HepG2 (cell line): Measurements from ENCODE around the gene CCND2. TPM values are rescaled to one million over a fixed set of nuclear protein-coding genes. Genes with fewer than 3 reads are reported as not detected.

Experiments
- ATAC-seq: fragments of 200-7000 bp; cut with Tn5 transposase; 3 replicates; pipeline ENCODE4 v1.9.1; 2020; ENCODE audit warnings: mild to moderate bottlenecking, moderate library complexity
- BruUV-seq: library from RNA; stranded (reverse); fragments of 400-500 nt; replicated peaks from 2 replicates; lab custom pipeline; 2021; lab: Mats Ljungman, UMichigan
- CTCF ChIA-PET: fragments of 300-600 bp; formaldehyde crosslinking; extraction: SDS; loops from one replicate; lab custom pipeline; 2021; ENCODE audit warnings: low total read pairs, inconsistent platforms, low intra/inter-chr PET ratio; lab: Yijun Ruan, JAX
- POLR2A ChIA-PET: fragments of 350-600 bp; sonication (Branson Sonifier 250); formaldehyde crosslinking; loops from one replicate; lab custom pipeline; 2020; ENCODE audit warnings: antibody characterized with exemption, inconsistent platforms; lab: Yijun Ruan, JAX
- DNase-seq: peaks from one replicate; pipeline ENCODE4 v3.0.0-alpha.2; 2015; ENCODE audit warnings: low spot score
- FAIRE-seq: peaks from 3 replicates; lab custom pipeline; 2011; peaks lifted over from hg19 to GRCh38; lab: Jason Lieb, UNC
- H2AFZ ChIP-seq: one replicate; pipeline ENCODE4 v1.6.1; 2011; ENCODE audit warnings: low read length, inconsistent platforms
- H3K27ac ChIP-seq: fragments of 300-600 bp; 3 replicates; pipeline ENCODE4 v1.8.0; 2011; ENCODE audit warnings: mixed run types, mild to moderate bottlenecking, mixed read lengths, low read length, inconsistent platforms; ENCODE audit not compliant: insufficient read depth; ENCODE audit errors: extremely low read length
- H3K27me3 ChIP-seq, 2 experiments: fragments of 200-600 bp in 1 of 2; 2 replicates in 1 of 2; 3 replicates in 1 of 2; pipeline versions ENCODE4 v1.6.0 to v1.8.0; 2011; ENCODE audit warnings: low read length in 2 of 2, mild to moderate bottlenecking in 2 of 2, moderate library complexity in 2 of 2, inconsistent platforms in 1 of 2; ENCODE audit not compliant: insufficient read depth in 2 of 2, control insufficient read depth in 1 of 2
- H3K36me3 ChIP-seq, 2 experiments: fragments of 200-600 bp in 1 of 2; replicated peaks in 1 of 2; 2 replicates in 1 of 2; 3 replicates in 1 of 2; pipeline versions ENCODE4 v1.5.1 to v1.8.0; 2011; ENCODE audit warnings: low read length in 2 of 2, inconsistent platforms in 1 of 2; ENCODE audit not compliant: insufficient read depth in 2 of 2, control insufficient read depth in 1 of 2
- H3K4me1 ChIP-seq: 2 replicates; pipeline ENCODE4 v1.5.1; 2012; ENCODE audit warnings: low read length, inconsistent platforms; ENCODE audit not compliant: insufficient read depth
- H3K4me2 ChIP-seq: 2 replicates; pipeline ENCODE4 v1.6.0; 2011; ENCODE audit warnings: low read depth, low read length, inconsistent platforms
- H3K4me3 ChIP-seq, 3 experiments: fragments of 200-600 bp in 1 of 3; sonication (generic), shearing (Covaris generic) in 1 of 3; replicated peaks in 1 of 3; 2 replicates each; pipeline ENCODE4 v1.5.1; 2011 to 2016; ENCODE audit warnings: low read length in 3 of 3, inconsistent platforms in 2 of 3, low read depth in 2 of 3, mild to moderate bottlenecking in 2 of 3, control low read depth in 1 of 3, mixed read lengths in 1 of 3; ENCODE audit not compliant: insufficient read depth in 1 of 3
- H3K79me2 ChIP-seq: one replicate; pipeline ENCODE4 v1.6.1; 2011; ENCODE audit warnings: low read length, inconsistent platforms; ENCODE audit not compliant: insufficient read depth
- H3K9ac ChIP-seq: 2 replicates; pipeline ENCODE4 v1.6.0; 2011; ENCODE audit warnings: mild to moderate bottlenecking, low read depth, low read length, inconsistent platforms; ENCODE audit not compliant: insufficient read depth
- H3K9me3 ChIP-seq: 2 replicates; pipeline ENCODE4 v1.5.1; 2012; ENCODE audit warnings: mild to moderate bottlenecking, low read length
- H4K20me1 ChIP-seq: 2 replicates; pipeline ENCODE4 v1.6.0; 2011; ENCODE audit warnings: inconsistent platforms, mild to moderate bottlenecking, low read length, moderate library complexity; ENCODE audit not compliant: insufficient read depth
- ATF5 ChIP-seq: sonication (generic); formaldehyde crosslinking; IDR thresholded peaks from 2 replicates; pipeline ENCODE4 v1.4.0; 2020; ENCODE audit warnings: mild to moderate bottlenecking, low read depth, missing genetic modification reagents
- HNRNPL ChIP-seq: fragments of 200-400 bp; formaldehyde crosslinking; IDR thresholded peaks from 2 replicates; pipeline ENCODE4 v1.6.1; 2017; ENCODE audit warnings: mild to moderate bottlenecking, low read depth, low read length
- KLF6 ChIP-seq: IDR thresholded peaks from 2 replicates; pipeline ENCODE4 v1.8.0; 2016; ENCODE audit warnings: missing biosample characterization, missing genetic modification reagents
- NONO ChIP-seq, 2 experiments: fragments of 450-650 bp in 1 of 2; sonication (generic) in 1 of 2; formaldehyde crosslinking in 1 of 2; IDR thresholded peaks in 1 of 2; conservative IDR thresholded peaks in 1 of 2; 2 replicates each; pipeline versions ENCODE4 v1.6.1 to v1.8.0; 2017 to 2022; ENCODE audit warnings: mild to moderate bottlenecking in 1 of 2, missing genetic modification reagents in 1 of 2, moderate library complexity in 1 of 2
- NR2F1 ChIP-seq, 2 experiments: fragments of 450-650 bp in 1 of 2; formaldehyde crosslinking in 1 of 2; IDR thresholded peaks; 2 replicates each; pipeline versions ENCODE4 v1.5.0 to v1.6.1; 2016 to 2020; ENCODE audit warnings: mild to moderate bottlenecking in 1 of 2, missing compliant biosample characterization in 1 of 2, missing genetic modification reagents in 1 of 2, moderate library complexity in 1 of 2
- PITX1 ChIP-seq: sonication (generic); formaldehyde crosslinking; IDR thresholded peaks from 2 replicates; pipeline ENCODE4 v1.5.1; 2020; ENCODE audit warnings: mild to moderate bottlenecking, missing genetic modification reagents
- RARG ChIP-seq: sonication (generic); formaldehyde crosslinking; IDR thresholded peaks from 2 replicates; pipeline ENCODE4 v1.4.0; 2020; ENCODE audit warnings: low read depth, mild to moderate bottlenecking, missing genetic modification reagents
- RFX1 ChIP-seq: fragments of 450-650 bp; IDR thresholded peaks from 2 replicates; pipeline ENCODE4 v1.6.1; 2017
- SAP130 ChIP-seq: IDR thresholded peaks from 2 replicates; pipeline ENCODE4 v1.6.1; 2016; ENCODE audit warnings: low read depth
- SNAPC5 ChIP-seq: sonication (generic); formaldehyde crosslinking; IDR thresholded peaks from 2 replicates; pipeline ENCODE4 v1.8.1; 2023; ENCODE audit warnings: mild to moderate bottlenecking, missing genetic modification reagents, borderline replicate concordance
- SOX5 ChIP-seq: IDR thresholded peaks from 2 replicates; pipeline ENCODE4 v1.6.1; 2016; ENCODE audit warnings: borderline replicate concordance
- SP2 ChIP-seq: sonication (generic); formaldehyde crosslinking; IDR thresholded peaks from 2 replicates; pipeline ENCODE4 v1.5.1; 2020; ENCODE audit warnings: mild to moderate bottlenecking, missing genetic modification reagents
- TCF7L2 ChIP-seq: IDR thresholded peaks from 2 replicates; pipeline ENCODE4 v1.6.1; 2011; ENCODE audit warnings: mild to moderate bottlenecking, low read depth, low read length, moderate library complexity
- ZNF652 ChIP-seq: IDR thresholded peaks from 2 replicates; pipeline ENCODE4 v1.6.1; 2016; ENCODE audit warnings: low read depth, borderline replicate concordance
- ZNF776 ChIP-seq: sonication (generic); formaldehyde crosslinking; IDR thresholded peaks from 2 replicates; pipeline ENCODE4 v1.4.0; 2020; ENCODE audit warnings: mild to moderate bottlenecking, missing genetic modification reagents
- ZNF782 ChIP-seq: sonication (generic); formaldehyde crosslinking; IDR thresholded peaks from 2 replicates; pipeline ENCODE4 v1.4.0; 2020; ENCODE audit warnings: missing genetic modification reagents, mild to moderate bottlenecking, borderline replicate concordance
- ZSCAN21 ChIP-seq: sonication (generic); formaldehyde crosslinking; IDR thresholded peaks from 2 replicates; pipeline ENCODE4 v1.8.0; 2022; ENCODE audit warnings: mild to moderate bottlenecking, missing genetic modification reagents, moderate library complexity, borderline replicate concordance
- ZSCAN25 ChIP-seq: sonication (generic); formaldehyde crosslinking; IDR thresholded peaks from 2 replicates; pipeline ENCODE4 v1.8.0; 2022; ENCODE audit warnings: mild to moderate bottlenecking, missing genetic modification reagents
- WGBS: methylation state at CpG from one replicate; pipeline ENCODE4 v1.1.6; 2017; ENCODE audit warnings: low lambda C conversion rate; 5-methylcytosine and 5-hydroxymethylcytosine counted together
- in situ Hi-C: cut with HindIII; loops from 2 replicates; pipeline ENCODE4 v1.10.0; 2017; ENCODE audit warnings: low pct_unique_long_range_greater_than_20kb; ENCODE audit not compliant: extremely low pct_ligation_motif_present
- intact Hi-C: fragments of 100-400 bp; cut with micrococcal nuclease; formaldehyde crosslinking; loops from one replicate; pipeline ENCODE4 v1.10.0; 2022; ENCODE audit not compliant: unreplicated experiment
- polyA plus RNA-seq, 8 experiments: library from polyadenylated mRNA; depleted of rRNA in 3 of 8; stranded (reverse) in 7 of 8; unstranded in 1 of 8; fragments of >200 nt; fragmentation: Illumina TruSeq in 4 of 8; extraction: Trizol in 4 of 8; gene quantifications; 2 replicates each; pipeline versions ENCODE4 v1.2.1 to v1.2.3, GENCODE V29; 2011 to 2016; ENCODE audit warnings: low read depth in 4 of 8, missing spikeins in 1 of 8, mixed read lengths in 1 of 8; ENCODE audit not compliant: insufficient read depth in 1 of 8
- total RNA-seq, 5 experiments: library from RNA; depleted of rRNA; stranded (reverse); fragments of >200 nt; fragmentation: Illumina TruSeq; extraction: Trizol; gene quantifications; 2 replicates each; pipeline ENCODE4 v1.2.3, GENCODE V29; 2016; ENCODE audit warnings: low read depth in 1 of 5

CCND2 gene
- total and polyA plus RNA-seq, 2 of the 13 experiments (the other 11 are each of a cell fraction or from before 2014, with no cell fraction given) = 0.61 to 1.4 TPM

- no peak overlapping the region for H3K4me3 ChIP-seq
- intact Hi-C loops = no loop called here
- FAIRE-seq = no peak
- no peaks in the 10 kb centered on the region for H3K9me3 ChIP-seq
- DNase-seq = no peak
- no peak overlapping the region for H3K9ac ChIP-seq
- no TSS peak for BruUV-seq
- no peak overlapping the region for H3K4me2 ChIP-seq
- ATAC-seq = peak; percentile 68
- in situ Hi-C loops = no loop called here
- no peaks in the 10 kb centered on the region for H3K79me2 ChIP-seq
- H4K20me1 ChIP-seq = no peaks in the 10 kb centered on the region
- 27% methylated on average over 8 of the region's 16 CpGs for WGBS
- no peak overlapping the region for H2AFZ ChIP-seq
- ChIA-PET CTCF (no interaction called here), POLR2A (no interaction called here)
- no peaks in the 10 kb centered on the region for H3K4me1 ChIP-seq
- no peak overlapping the region for H3K27ac ChIP-seq
- TF ChIP-seq NR2F1 (CRISPR knock-in tag; IDR thresholded peaks at IDR 0.05) = no peak
- TF ChIP-seq ZSCAN25 = no peak
- TF ChIP-seq TCF7L2 = no peak
- TF ChIP-seq HNRNPL = no peak
- TF ChIP-seq SNAPC5 (CRISPR knock-in tag) = no peak
- TF ChIP-seq KLF6 (CRISPR knock-in tag) = no peak
- no peak for TF ChIP-seq SAP130
- no peak for TF ChIP-seq ZNF782 (CRISPR knock-in tag)
- TF ChIP-seq RFX1 = no peak
- no peak for TF ChIP-seq PITX1
- TF ChIP-seq RARG = no peak
- TF ChIP-seq ZNF776 = no peak
- TF ChIP-seq SOX5 (CRISPR knock-in tag) = no peak
- no peak for TF ChIP-seq ZSCAN21 (CRISPR knock-in tag)
- no peak for TF ChIP-seq ZNF652 (CRISPR knock-in tag)
- TF ChIP-seq NONO (IDR thresholded peaks at IDR 0.05) = no peak
- TF ChIP-seq NONO (CRISPR knock-in tag; conservative IDR thresholded peaks at IDR 0.05) = no peak
- TF ChIP-seq ATF5 (CRISPR knock-in tag) = no peak
- TF ChIP-seq SP2 (CRISPR knock-in tag) = no peak
- H3K36me3 ChIP-seq = no peaks in the 10 kb centered on the region
- H3K27me3 ChIP-seq = peaks cover 0 to 63% of the 10 kb centered on the region in 2 experiments
Observed at GRCh38 chr12:4293966-4294505, 20.5 kb downstream of the CCND2 start.
